OCI-M1 (cell line): ENCODE results near the gene NR2F1.

ENCODE experiments used
- DNase-seq: peaks from one replicate; lab custom pipeline; 2025; lab: John Stamatoyannopoulos, UW

The NR2F1 gene

GRCh38 chr5:93591323-93591945 lies 8.4 kb downstream of the NR2F1 start:
- no peak for DNase-seq

DNA sequence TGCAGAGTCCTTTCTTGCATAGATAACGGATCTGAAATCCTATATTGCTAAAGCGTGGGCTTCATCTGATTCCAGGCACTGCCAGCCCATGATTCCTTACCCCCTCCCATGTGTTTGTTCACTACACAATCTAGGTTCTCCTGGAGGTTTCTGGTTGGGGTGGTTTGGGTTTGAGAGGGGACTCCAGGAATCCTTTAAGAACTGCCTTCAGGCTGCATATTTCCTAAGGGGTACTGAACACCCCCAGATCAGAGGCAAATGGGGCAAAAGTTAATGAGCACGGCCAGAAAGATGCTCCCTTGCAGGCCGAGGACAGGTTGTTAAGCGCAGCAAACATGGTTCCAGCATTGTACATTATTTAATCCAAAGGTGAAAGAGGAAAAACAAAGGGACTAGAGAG lies 9.9 kb downstream of the NR2F1 start:
- DNase-seq = no peak

DNA sequence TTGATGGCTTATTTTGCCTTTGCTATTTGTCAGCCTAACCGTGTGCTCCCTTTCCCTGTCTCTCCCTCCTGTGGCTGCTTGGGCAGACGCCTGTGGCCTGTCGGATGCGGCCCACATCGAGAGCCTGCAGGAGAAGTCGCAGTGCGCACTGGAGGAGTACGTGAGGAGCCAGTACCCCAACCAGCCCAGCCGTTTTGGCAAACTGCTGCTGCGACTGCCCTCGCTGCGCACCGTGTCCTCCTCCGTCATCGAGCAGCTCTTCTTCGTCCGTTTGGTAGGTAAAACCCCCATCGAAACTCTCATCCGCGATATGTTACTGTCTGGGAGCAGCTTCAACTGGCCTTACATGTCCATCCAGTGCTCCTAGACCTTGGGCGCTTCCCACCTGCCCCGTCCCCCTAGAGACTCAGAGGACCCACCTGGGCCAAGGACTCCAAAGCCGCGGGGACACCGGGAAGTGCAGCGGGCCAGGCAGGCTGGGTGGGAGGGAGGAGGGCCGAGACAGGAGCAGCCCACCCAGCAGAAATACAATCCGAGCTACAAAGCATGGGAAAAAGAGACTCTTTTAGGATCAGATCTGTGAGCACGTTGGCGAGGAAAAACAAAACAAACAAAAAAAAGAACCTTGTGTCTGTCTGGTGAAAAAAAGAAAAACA lies 10.6 kb downstream of the NR2F1 start:
- no peak for DNase-seq

DNA sequence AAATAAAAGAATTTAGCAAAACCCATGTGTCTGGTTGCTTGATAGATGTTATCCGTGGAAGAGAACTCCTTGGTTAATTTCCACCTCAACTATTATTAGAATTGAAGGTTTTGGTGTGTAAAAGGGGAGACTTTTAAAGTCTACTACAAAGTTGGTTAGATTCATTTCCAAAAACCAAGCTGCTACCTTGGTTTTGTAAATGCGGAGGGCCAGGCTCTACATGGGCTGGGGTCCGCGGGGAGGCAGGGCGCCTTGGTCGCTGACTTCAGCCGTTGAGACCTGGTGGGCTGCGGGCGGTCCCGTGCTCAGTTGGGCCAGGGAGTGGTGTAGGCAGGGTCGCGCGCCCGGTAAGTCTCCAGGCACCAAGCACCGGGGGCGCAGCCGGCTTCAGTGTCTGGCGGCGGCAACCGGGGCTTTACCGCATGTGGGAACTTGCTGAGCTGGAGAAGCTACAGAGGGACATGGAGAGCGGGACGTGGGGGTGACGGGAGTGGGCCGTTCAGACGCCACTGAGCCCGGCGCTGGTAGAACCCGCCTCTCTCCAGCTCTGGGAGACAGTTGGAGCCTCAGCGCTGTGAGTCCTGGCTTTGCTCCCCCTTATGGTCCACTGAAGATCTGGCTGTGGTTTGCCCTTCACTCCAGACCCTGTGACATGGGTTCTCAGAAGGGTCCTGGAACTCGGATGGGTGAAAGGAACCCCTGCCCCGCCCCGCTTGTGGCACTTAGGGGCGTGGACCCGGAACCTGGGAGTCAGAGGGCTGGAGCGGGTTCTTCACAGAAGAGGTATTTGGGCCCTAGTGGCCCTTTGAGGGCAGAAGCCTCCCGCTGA lies 11.8 kb downstream of the NR2F1 start:
- DNase-seq = no peak

GRCh38 chr5:93595420-93596147 lies 12.6 kb downstream of the NR2F1 start:
- DNase-seq = no peak

GRCh38 chr5:93596310-93596675 lies 13.3 kb downstream of the NR2F1 start:
- no peak for DNase-seq

DNA sequence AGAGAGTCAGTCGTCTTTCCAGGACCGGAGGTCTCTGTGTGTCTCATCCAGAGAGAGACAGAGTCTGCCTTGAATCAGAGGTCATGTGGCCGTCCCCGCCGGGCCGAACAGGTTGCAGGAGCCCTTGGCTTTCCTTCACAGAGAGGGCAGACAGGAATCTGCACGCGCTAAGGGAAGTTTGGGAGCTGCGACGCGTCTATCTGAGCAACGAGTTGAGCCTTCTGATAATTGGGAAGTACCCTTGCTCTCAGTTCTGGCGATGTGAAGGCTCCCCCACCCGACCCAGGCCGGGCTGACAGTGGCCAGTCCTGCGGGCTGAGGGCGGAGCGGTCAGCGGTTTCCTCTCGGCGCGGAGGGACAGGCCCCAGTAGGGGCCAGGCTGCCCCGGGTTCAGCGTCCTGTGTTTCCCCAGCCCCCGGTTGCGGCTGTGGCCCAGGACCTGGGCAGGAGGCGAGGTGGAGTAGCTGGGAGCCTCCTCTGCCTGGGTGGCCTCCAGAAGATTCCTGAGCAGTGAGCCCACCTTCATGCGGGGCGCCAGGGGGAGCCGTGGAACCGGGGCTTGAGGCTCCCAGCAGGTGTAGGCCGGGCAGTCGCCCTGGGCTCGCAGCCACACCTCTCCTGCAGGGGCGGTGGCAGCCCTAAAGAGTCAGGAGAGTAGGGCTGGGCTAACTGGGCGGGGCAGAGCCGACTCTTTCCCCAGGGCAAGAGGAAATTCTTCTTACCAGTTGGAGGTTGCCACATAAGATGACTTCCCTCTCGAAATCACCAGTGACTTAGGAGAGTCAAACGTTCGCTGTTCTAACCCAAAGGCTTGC lies 13.9 kb downstream of the NR2F1 start:
- no peak for DNase-seq

DNA sequence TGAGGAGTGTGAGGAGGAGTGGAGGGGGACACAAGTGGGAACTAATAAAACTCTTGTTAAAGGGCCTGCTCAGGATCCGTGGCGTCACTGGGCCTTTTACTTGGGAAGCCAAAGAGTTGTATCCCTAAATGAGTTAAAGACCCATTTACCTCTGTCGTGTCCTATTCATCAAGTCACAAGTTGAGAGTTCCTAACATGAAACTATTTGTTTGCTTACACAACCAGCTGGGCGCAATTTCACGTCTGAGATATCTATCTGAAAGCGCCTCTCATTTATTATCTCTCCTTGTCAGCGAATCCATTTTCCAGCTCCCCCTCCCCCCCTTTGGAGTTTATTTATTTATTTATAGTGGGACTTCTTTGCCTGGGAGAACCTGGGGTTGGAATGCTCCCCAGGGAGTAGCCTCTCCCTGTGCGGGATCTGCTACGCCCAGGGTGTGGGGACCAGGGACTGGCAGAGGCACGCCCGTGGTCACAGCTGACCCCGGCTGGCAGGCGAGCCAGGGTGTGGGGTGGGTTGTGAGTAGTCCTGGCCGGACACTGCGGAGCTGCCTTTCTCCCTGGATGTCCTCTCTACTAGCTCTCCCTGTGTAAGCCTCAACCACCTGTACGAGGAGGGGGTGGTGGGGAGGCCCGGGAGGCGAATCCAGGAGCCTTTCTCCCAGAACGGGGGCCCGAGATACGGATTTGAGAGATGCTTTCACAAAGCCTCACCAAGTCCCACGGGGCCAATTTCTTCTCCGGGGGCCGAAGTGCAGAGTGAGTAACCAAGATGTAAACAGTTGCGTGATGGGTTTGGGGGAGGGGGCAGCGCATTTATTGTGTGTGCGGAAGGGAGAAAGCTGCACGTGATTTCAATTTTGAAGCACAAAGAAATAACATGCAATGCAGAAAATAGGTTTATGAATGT lies 15.3 kb downstream of the NR2F1 start:
- DNase-seq = no peak

GRCh38 chr5:93599001-93599379 lies 16.0 kb downstream of the NR2F1 start:
- no peak for DNase-seq

- DNase-seq = no peak
Observed at GRCh38 chr5:93599399-93600120, 16.5 kb downstream of the NR2F1 start.

GRCh38 chr5:93600409-93601070 lies 17.5 kb downstream of the NR2F1 start:
- DNase-seq = peak; percentile 7

GRCh38 chr5:93601071-93601801 lies 18.2 kb downstream of the NR2F1 start:
- DNase-seq = no peak

DNA sequence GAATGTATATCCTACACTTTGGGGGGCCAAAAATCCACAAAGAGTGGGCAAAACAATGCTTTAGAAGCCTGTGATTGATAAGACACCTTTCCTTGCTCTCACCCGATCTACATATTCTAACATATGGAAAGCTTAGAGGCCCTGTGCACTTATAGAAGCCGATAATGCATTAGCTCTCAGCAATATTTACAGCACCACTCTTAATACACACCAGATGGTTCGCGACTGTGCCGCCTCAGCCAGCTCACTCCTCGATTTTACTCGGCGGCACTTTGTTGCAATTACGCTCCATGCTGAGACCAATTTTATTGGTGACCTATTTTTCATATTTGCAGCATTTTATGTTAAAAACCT lies 18.8 kb downstream of the NR2F1 start:
- no peak for DNase-seq

- no peak for DNase-seq
Observed at GRCh38 chr5:93602241-93603077, 19.4 kb downstream of the NR2F1 start.

- no peak for DNase-seq
Observed at GRCh38 chr5:93603078-93603792, 20.2 kb downstream of the NR2F1 start.

GRCh38 chr5:93603793-93604643 lies 21.0 kb downstream of the NR2F1 start:
- no peak for DNase-seq
